ENCODE data around the gene LAMB3.

LAMB3 gene

DNA sequence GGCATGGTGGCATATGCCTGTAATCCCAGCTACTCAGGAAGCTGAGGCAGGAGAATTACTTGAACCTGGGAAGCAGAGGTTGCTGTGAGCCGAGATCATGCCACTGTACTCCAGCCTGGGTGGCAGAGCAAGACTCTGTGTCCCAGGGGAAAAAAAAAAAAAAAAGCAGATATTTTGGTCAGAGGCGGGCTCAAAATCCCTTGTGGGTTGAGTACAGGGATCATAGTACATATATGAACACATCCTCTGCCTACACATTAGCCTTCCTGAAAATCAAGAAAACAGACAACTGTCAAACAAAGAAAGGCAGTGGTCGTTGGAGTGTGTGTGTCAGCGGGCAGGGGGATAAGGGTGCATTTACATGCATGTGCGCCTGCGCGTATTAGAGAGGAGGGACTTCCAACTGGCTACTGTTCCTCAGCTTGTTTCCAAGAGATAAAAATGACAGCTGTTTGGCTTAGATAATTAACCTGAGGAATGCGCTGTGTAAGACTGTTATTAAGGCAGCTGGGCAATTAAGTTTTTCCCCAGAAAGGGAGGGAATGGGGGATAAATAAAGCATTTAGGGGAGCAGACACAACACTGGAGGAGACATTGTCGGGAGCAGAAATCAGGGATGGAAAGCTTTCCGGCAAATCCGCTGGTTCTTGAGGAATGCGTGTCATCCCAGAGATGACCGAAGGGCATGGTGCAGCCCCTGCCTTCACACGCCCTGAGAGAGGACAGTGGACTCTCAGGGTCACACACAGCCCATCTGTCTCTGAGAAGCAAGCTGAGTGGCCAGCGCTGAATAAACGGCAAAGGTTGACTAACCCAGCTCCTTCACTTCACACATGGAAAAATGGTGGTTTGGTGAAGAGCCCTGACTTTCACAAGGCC lies 6.4 kb downstream of the LAMB3 start:
- no peak for DNase-seq (ENCODE audit: low read depth)
- TF ChIP-seq, protein P1, sequence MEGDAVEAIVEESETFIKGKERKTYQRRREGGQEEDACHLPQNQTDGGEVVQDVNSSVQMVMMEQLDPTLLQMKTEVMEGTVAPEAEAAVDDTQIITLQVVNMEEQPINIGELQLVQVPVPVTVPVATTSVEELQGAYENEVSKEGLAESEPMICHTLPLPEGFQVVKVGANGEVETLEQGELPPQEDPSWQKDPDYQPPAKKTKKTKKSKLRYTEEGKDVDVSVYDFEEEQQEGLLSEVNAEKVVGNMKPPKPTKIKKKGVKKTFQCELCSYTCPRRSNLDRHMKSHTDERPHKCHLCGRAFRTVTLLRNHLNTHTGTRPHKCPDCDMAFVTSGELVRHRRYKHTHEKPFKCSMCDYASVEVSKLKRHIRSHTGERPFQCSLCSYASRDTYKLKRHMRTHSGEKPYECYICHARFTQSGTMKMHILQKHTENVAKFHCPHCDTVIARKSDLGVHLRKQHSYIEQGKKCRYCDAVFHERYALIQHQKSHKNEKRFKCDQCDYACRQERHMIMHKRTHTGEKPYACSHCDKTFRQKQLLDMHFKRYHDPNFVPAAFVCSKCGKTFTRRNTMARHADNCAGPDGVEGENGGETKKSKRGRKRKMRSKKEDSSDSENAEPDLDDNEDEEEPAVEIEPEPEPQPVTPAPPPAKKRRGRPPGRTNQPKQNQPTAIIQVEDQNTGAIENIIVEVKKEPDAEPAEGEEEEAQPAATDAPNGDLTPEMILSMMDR (conservative IDR thresholded peaks at IDR 0.05; ENCODE audit: low read length) = no peak
- no peak overlapping the region for H3K4me3 ChIP-seq (ENCODE audit: low read length)

- H3K4me3 ChIP-seq (ENCODE audit: low read length) = no peak overlapping the region
- peak; percentile 47 for DNase-seq (ENCODE audit: low read depth)
- TF ChIP-seq, protein P1 (conservative IDR thresholded peaks at IDR 0.05; ENCODE audit: low read length) = no peak
Measured at GRCh38 chr1:209643285-209644020, 8.8 kb downstream of the LAMB3 start.

DNA sequence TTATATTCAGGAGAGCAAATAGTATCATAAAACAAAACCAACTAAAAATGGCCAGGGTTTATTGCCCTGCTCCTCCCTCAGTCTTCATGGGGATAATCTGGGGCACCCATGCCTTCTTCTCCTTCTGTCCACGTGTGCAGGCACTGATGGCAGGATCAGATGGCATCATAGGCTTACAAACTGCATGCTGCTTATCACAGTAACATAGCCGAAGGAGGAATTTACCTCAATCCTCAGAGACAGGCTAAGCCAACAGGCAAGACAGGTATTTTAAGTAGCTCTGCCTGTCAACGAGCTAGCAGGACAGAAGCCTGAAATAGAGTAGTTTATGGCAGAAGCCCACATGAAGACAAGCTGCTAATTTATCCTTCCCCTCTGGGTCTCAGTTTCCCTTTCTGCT lies 9.4 kb downstream of the LAMB3 start:
- no peak for DNase-seq (ENCODE audit: low read depth)
- no peak overlapping the region for H3K4me3 ChIP-seq (ENCODE audit: low read length)
- TF ChIP-seq, protein P1 (conservative IDR thresholded peaks at IDR 0.05; ENCODE audit: low read length) = no peak

DNA sequence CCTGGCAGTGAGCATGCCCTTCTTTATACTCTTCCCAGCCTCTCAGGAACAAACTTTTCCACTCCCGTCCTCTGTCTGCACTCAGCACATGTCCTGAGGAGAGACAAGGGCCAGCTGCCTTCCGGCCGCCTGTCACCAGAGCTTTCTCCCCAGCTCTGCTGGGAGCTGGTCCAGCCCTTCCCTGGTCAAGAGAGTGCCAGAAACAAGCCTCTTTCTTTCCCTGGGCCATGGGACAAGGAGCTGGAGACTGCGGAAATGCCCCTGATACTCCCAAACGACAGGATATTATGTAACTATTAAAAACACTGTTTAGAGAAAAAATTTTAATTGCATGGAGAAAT lies 10.4 kb downstream of the LAMB3 start:
- TF ChIP-seq, protein P1 (conservative IDR thresholded peaks at IDR 0.05; ENCODE audit: low read length) = no peak
- H3K4me3 ChIP-seq (ENCODE audit: low read length) = no peak overlapping the region
- peak; percentile 48 for DNase-seq (ENCODE audit: low read depth)

GRCh38 chr1:209635850-209636249 lies 16.4 kb downstream of the LAMB3 start:
- H3K4me3 ChIP-seq (ENCODE audit: low read length) = no peak overlapping the region
- TF ChIP-seq, protein P1 (conservative IDR thresholded peaks at IDR 0.05; ENCODE audit: low read length) = no peak
- DNase-seq (ENCODE audit: low read depth) = no peak

DNA sequence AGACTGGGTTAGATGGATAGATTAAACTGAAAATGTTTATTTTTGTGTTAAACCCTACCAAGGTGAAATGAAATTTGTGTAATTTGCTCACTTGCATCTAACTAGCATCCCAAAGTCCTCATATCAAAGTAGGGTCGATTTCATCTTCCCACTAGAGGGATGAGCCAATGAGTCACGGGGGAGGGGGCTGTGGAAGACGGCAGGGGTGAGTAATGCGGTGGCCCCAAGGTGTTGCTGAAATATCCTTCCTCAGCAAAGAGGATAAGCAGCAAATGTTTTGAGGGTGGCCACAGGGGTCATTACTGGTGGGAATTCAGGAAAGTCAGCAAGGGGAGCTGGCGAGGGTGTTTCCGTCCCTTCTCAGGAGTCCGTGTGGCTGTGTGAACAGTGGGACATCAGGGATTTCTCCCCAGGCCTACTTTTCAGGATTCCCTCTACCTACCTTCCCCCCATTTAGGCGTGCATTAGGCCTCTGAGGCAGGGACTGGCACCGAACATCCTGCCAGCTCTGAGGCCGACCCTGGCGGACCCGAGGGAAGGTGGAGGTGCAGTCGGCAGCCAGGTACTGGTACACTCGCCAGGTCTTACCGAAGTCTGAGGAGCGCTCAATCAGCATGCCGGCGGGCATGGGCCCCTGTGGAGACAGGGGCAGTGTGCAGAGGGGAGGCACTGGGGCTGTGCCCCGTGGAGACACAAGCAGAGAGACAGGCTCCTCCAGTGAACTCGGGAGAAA lies 18.1 kb downstream of the LAMB3 start:
- no peak overlapping the region for H3K4me3 ChIP-seq (ENCODE audit: low read length)
- TF ChIP-seq, protein P1 (conservative IDR thresholded peaks at IDR 0.05; ENCODE audit: low read length) = no peak
- no peak for DNase-seq (ENCODE audit: low read depth)

All from AG10803 (cell line).